ENCODE results near the gene ALK.

Gene ALK

GRCh38 chr2:29744976-29745375 lies 176.4 kb downstream of the ALK start:
- Histone ChIP-seq H3K36me3 (no peaks in the 10 kb centered on the region), H3K27me3 (no peaks in the 10 kb centered on the region), H3K9me3 (no peaks in the 10 kb centered on the region), H3K4me1 (ENCODE audit: control insufficient read depth in 1 of 2, insufficient read depth in 1 of 2, low read depth in 1 of 2, low read length in 1 of 2) (no peaks in the 10 kb centered on the region), H3K4me3 (ENCODE audit: low read depth in 1 of 2, low read length in 1 of 2) (no peak overlapping the region), H3K27ac (no peak overlapping the region)
- TF ChIP-seq CTCF (IDR thresholded peaks at IDR 0.05): no peak

GRCh38 chr2:29743516-29743915 lies 177.9 kb downstream of the ALK start:
- H3K4me3 ChIP-seq (ENCODE audit: low read depth in 1 of 2, low read length in 1 of 2): no peak overlapping the region
- H3K27me3 ChIP-seq: no peaks in the 10 kb centered on the region
- no peaks in the 10 kb centered on the region for H3K36me3 ChIP-seq
- TF ChIP-seq CTCF (IDR thresholded peaks at IDR 0.05): no peak
- H3K4me1 ChIP-seq (ENCODE audit: control insufficient read depth in 1 of 2, insufficient read depth in 1 of 2, low read depth in 1 of 2, low read length in 1 of 2): no peaks in the 10 kb centered on the region
- H3K9me3 ChIP-seq: no peaks in the 10 kb centered on the region
- H3K27ac ChIP-seq: no peak overlapping the region

GRCh38 chr2:29742656-29743055 lies 178.7 kb downstream of the ALK start:
- no peaks in the 10 kb centered on the region for H3K4me1 ChIP-seq (ENCODE audit: control insufficient read depth in 1 of 2, insufficient read depth in 1 of 2, low read depth in 1 of 2, low read length in 1 of 2)
- no peak overlapping the region for H3K4me3 ChIP-seq (ENCODE audit: low read depth in 1 of 2, low read length in 1 of 2)
- H3K9me3 ChIP-seq: no peaks in the 10 kb centered on the region
- no peaks in the 10 kb centered on the region for H3K27me3 ChIP-seq
- H3K27ac ChIP-seq: no peak overlapping the region
- TF ChIP-seq CTCF (IDR thresholded peaks at IDR 0.05): no peak
- H3K36me3 ChIP-seq: no peaks in the 10 kb centered on the region

GRCh38 chr2:29741132-29741531 lies 180.3 kb downstream of the ALK start:
- no peak for TF ChIP-seq CTCF (IDR thresholded peaks at IDR 0.05)
- Histone ChIP-seq H3K4me1 (ENCODE audit: control insufficient read depth in 1 of 2, insufficient read depth in 1 of 2, low read depth in 1 of 2, low read length in 1 of 2) (no peaks in the 10 kb centered on the region), H3K4me3 (ENCODE audit: low read depth in 1 of 2, low read length in 1 of 2) (no peak overlapping the region), H3K9me3 (no peaks in the 10 kb centered on the region), H3K27ac (no peak overlapping the region), H3K27me3 (no peaks in the 10 kb centered on the region), H3K36me3 (no peaks in the 10 kb centered on the region)

GRCh38 chr2:29733965-29734364 lies 187.4 kb downstream of the ALK start:
- TF ChIP-seq CTCF (IDR thresholded peaks at IDR 0.05): no peak
- H3K9me3 ChIP-seq: no peaks in the 10 kb centered on the region
- H3K4me3 ChIP-seq (ENCODE audit: low read depth in 1 of 2, low read length in 1 of 2): no peak overlapping the region
- H3K4me1 ChIP-seq (ENCODE audit: control insufficient read depth in 1 of 2, insufficient read depth in 1 of 2, low read depth in 1 of 2, low read length in 1 of 2): no peaks in the 10 kb centered on the region
- H3K27ac ChIP-seq: no peak overlapping the region
- no peaks in the 10 kb centered on the region for H3K36me3 ChIP-seq
- no peaks in the 10 kb centered on the region for H3K27me3 ChIP-seq

- no peak for TF ChIP-seq CTCF (IDR thresholded peaks at IDR 0.05)
Observed at GRCh38 chr2:29733213-29733612, 188.2 kb downstream of the ALK start.

More at GRCh38 chr2:29733213-29733612, 188.2 kb downstream of the ALK start:
- Histone ChIP-seq H3K27me3 (no peaks in the 10 kb centered on the region), H3K27ac (no peak overlapping the region), H3K4me1 (ENCODE audit: control insufficient read depth in 1 of 2, insufficient read depth in 1 of 2, low read depth in 1 of 2, low read length in 1 of 2) (no peaks in the 10 kb centered on the region), H3K36me3 (no peaks in the 10 kb centered on the region), H3K9me3 (no peaks in the 10 kb centered on the region), H3K4me3 (ENCODE audit: low read depth in 1 of 2, low read length in 1 of 2) (no peak overlapping the region)
